Tibial artery (tissue), 4 donors: ENCODE results near the gene DTX3L.

ENCODE experiments used
- DNase-seq, 2 donors: peaks; one replicate each; pipeline ENCODE4 v3.0.0-alpha.2; 2019
- H3K27ac ChIP-seq, 2 donors: fragments of 200-600 bp; sonication (generic) in 1 of 2; 1 replicate in 1 of 2; 2 replicates in 1 of 2; pipeline ENCODE4 v1.5.1; 2018 to 2019; ENCODE audit warnings: mild to moderate bottlenecking in 1 of 2
- H3K27me3 ChIP-seq, 2 donors: fragments of 200-600 bp; sonication (generic) in 1 of 2; one replicate each; pipeline versions ENCODE4 v1.5.1 to v1.6.0; 2016 to 2019
- H3K36me3 ChIP-seq, 3 donors: fragments of 200-600 bp; sonication (generic) in 2 of 3; one replicate each; pipeline ENCODE4 v1.5.1; 2016 to 2019; ENCODE audit warnings: mild to moderate bottlenecking in 2 of 3
- H3K4me1 ChIP-seq, 4 donors: fragments of 200-600 bp; sonication (generic) in 2 of 4; 1 replicate in 3 of 4; 2 replicates in 1 of 4; pipeline ENCODE4 v1.5.1; 2016 to 2019
- H3K4me3 ChIP-seq, 2 donors: fragments of 200-600 bp; sonication (generic) in 1 of 2; 1 replicate in 1 of 2; 2 replicates in 1 of 2; pipeline ENCODE4 v1.5.1; 2018 to 2019; ENCODE audit warnings: mild to moderate bottlenecking in 2 of 2
- H3K9me3 ChIP-seq, 3 donors: fragments of 200-600 bp; sonication (generic) in 1 of 3; one replicate each; pipeline ENCODE4 v1.5.1; 2016 to 2019
- CTCF ChIP-seq, 2 experiments: fragments of 200-600 bp in 1 of 2; fragments of 450-650 bp in 1 of 2; IDR thresholded peaks; one replicate each; pipeline ENCODE4 v1.5.1; 2017 to 2019; ENCODE audit warnings: antibody characterized with exemption in 2 of 2, mild to moderate bottlenecking in 1 of 2, moderate library complexity in 1 of 2
- intact Hi-C: fragments of 100-400 bp; cut with DNase I; formaldehyde crosslinking; loops from one replicate; pipeline ENCODE4 v1.15.0; 2023; ENCODE audit warnings: low total_unique reads

Gene DTX3L

GRCh38 chr3:122589297-122589696 is 25.2 kb downstream of the DTX3L start:
- intact Hi-C loops = no loop called here
- Histone ChIP-seq H3K9me3 (no peaks in the 10 kb centered on the region), H3K4me1 (no peaks in the 10 kb centered on the region), H3K36me3 (no peaks in the 10 kb centered on the region), H3K4me3 (no peak overlapping the region), H3K27ac (no peak overlapping the region), H3K27me3 (no peaks in the 10 kb centered on the region)
- TF ChIP-seq CTCF (IDR thresholded peaks at IDR 0.05) = no peak
- DNase-seq = no peak

GRCh38 chr3:122590610-122591009 is 26.5 kb downstream of the DTX3L start:
- no peaks in the 10 kb centered on the region for H3K9me3 ChIP-seq
- no peaks in the 10 kb centered on the region for H3K4me1 ChIP-seq
- no peak for TF ChIP-seq CTCF (IDR thresholded peaks at IDR 0.05)
- H3K27ac ChIP-seq = no peak overlapping the region
- no peak for DNase-seq
- intact Hi-C loops = no loop called here
- H3K27me3 ChIP-seq = no peaks in the 10 kb centered on the region
- no peak overlapping the region for H3K4me3 ChIP-seq
- H3K36me3 ChIP-seq = no peaks in the 10 kb centered on the region

- Histone ChIP-seq H3K4me3 (no peak overlapping the region), H3K9me3 (no peaks in the 10 kb centered on the region), H3K27ac (no peak overlapping the region), H3K27me3 (no peaks in the 10 kb centered on the region), H3K4me1 (no peaks in the 10 kb centered on the region), H3K36me3 (no peaks in the 10 kb centered on the region)
- intact Hi-C loops = no loop called here
- no peak for DNase-seq
- no peak for TF ChIP-seq CTCF (IDR thresholded peaks at IDR 0.05)
Observed at GRCh38 chr3:122594025-122594424, 29.9 kb downstream of the DTX3L start.

GRCh38 chr3:122598151-122598550 is 34.0 kb downstream of the DTX3L start:
- intact Hi-C loops = no loop called here
- TF ChIP-seq CTCF (IDR thresholded peaks at IDR 0.05) = no peak

GRCh38 chr3:122598556-122598955 is 34.4 kb downstream of the DTX3L start:
- intact Hi-C loops = no loop called here
- DNase-seq = no peak
- TF ChIP-seq CTCF (IDR thresholded peaks at IDR 0.05) = no peak
- H3K4me1 ChIP-seq = no peaks in the 10 kb centered on the region
- H3K36me3 ChIP-seq = no peaks in the 10 kb centered on the region
- H3K27ac ChIP-seq = no peak overlapping the region
- no peaks in the 10 kb centered on the region for H3K9me3 ChIP-seq
- no peaks in the 10 kb centered on the region for H3K27me3 ChIP-seq
- no peak overlapping the region for H3K4me3 ChIP-seq

More at GRCh38 chr3:122598151-122598550, 34.0 kb downstream of the DTX3L start:
- Histone ChIP-seq H3K36me3 (no peaks in the 10 kb centered on the region), H3K4me3 (no peak overlapping the region), H3K4me1 (no peaks in the 10 kb centered on the region), H3K9me3 (no peaks in the 10 kb centered on the region), H3K27me3 (no peaks in the 10 kb centered on the region), H3K27ac (no peak overlapping the region)
- no peak for DNase-seq

- H3K9me3 ChIP-seq = no peaks in the 10 kb centered on the region
- no peak for TF ChIP-seq CTCF (IDR thresholded peaks at IDR 0.05)
- H3K27me3 ChIP-seq = no peaks in the 10 kb centered on the region
- DNase-seq = no peak
- no peaks in the 10 kb centered on the region for H3K4me1 ChIP-seq
- intact Hi-C loops = no loop called here
- H3K4me3 ChIP-seq = no peak overlapping the region
- no peak overlapping the region for H3K27ac ChIP-seq
- no peaks in the 10 kb centered on the region for H3K36me3 ChIP-seq
Observed at GRCh38 chr3:122602011-122602710, 38.0 kb downstream of the DTX3L start.
